Activated CD8-positive, alpha-beta memory T cell treated with anti-CD3 and anti-CD28 coated beads for 4 hours (primary cell): ENCODE measurements around the gene HERC2.

Experiments used
- DNase-seq, 2 donors: peaks; one replicate each; pipeline ENCODE4 v3.0.0-alpha.2; 2020; ENCODE audit warnings: low read depth in 2 of 2

The HERC2 gene

DNA sequence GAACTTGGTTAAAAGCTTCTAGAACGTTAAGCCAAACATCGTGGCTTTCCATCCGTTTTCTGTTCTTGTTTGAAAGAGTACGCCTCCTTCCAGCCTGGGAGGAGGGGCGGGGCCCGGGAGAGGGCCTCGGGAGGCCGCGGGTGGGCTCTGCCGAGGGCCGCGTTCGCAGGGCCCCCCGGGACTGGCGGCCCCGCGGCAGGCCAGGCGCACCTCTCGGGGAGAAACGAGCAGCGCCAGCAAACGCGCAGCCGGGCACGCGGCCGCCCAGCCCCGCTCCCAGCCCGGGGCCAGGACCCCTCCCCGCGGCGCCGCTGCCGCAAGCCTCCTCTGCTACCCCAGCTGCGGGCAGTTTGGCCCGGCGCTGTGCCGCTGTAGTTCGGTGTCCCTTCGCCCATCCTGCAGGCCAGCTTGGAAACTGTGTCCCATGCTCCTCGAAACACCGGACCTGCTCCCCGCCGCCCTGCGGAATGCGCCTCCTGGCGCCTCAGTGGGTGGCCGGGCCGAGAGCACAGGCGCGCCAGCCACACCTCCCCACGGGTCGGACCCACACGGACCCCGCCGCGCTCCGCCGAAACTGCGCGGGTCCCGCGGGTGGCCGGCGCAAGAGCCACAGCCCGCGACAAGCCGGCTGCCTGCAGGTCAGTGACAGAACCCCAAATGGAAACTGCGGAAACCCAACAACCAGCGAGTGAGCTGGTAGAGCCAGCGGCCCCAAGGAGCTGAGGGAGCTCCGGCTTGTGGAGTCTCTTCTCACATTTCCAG is 225.1 kb downstream of the HERC2 start:
- no peak for DNase-seq

DNA sequence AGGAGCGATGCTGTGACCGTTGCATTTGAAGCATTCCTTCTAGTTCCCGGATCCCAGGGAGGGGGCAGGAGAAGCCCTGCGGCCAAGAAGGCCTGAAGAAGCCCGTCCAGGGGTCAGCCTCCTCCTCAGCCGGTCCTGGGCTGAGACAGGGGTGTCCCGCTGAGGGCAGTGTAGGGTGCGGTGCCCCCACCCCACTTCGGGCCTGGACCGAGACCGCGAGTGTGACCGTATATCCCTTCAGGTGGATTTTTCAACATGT is 225.6 kb downstream of the HERC2 start:
- DNase-seq: no peak

DNA sequence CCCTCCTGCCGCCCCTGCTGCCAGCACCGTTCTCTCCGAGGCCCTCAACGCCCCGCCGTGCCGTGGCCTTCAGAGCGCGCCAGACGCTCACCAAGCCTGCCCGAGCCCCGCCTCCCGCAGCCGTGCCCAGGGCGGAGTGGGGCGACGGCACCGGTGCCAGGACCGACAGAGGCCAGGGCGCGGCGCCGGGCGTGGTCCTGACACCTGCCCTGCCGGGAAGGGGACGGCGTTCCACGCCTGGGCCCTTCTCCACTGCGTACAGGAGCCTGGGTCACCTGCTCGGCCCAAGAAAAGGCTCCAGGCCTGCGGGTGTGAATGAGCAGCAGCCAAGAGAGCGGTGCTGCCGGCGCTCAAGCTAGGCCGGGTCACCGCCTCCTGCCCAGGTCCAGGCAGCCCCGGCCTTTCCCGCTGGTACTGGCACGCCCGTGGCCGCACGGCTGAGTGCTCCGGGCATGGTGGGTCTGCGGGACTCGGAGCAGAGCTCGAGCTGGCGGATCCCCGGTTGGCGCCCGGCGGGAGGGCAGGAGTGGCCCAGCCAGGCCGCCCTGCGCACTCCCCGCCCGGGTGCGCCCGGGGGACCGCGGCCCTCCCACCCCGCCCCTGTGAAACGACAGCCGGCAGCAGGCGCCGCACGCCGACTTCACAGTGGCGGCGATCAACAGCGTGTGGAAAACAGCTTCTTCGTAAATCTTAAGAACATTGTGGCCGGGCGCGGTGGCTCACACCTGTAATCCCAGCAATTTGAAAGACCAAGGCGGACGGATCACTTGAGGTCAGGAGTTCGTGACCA is 227.1 kb downstream of the HERC2 start:
- no peak for DNase-seq

- DNase-seq: no peak
Measured at GRCh38 chr15:28093752-28094535, 228.0 kb downstream of the HERC2 start.

DNA sequence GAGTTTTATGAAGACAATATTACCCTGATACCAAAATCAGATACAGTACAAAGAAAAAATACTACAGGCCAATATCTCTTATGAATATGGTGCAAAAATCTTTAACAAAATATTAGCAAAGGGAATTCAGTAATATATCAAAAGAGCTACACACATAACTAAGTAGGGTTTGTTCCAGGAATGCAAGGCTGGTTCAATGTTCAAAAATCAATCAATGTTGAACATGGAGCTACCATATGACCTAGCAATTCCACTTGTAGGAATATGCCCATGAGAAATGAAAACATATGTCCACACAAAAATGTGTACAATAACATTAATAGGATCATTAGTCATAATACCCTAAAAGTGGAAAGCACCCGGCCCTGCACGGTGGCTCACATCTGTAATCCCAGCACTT is 230.7 kb downstream of the HERC2 start:
- DNase-seq: no peak

DNA sequence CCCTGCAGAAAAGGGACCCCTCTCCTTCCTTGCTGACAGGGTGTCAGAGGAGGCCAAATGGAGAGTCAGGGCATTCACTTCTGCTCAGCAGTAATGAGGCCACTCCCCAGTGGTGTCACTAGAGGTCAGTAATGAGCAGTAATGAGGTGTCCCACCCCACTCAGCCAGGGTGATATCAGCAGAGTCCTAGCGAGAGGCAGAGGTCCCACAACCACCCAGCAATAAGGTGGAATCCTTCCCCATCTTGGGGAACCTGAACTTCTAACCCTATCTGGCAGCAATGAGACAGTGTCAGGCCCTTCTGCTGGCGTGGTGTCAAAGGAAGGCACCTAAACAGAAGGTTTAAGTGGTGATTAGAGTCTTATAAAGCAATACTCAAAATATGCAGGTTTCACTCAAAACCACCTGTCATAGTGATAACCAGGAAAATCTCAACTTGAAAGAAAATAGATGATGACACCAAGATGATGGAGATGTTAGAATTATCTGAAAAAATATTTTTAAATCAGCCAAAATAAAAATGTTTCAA is 235.7 kb downstream of the HERC2 start:
- peak in 1 of 2 donors; percentile 44 for DNase-seq

DNA sequence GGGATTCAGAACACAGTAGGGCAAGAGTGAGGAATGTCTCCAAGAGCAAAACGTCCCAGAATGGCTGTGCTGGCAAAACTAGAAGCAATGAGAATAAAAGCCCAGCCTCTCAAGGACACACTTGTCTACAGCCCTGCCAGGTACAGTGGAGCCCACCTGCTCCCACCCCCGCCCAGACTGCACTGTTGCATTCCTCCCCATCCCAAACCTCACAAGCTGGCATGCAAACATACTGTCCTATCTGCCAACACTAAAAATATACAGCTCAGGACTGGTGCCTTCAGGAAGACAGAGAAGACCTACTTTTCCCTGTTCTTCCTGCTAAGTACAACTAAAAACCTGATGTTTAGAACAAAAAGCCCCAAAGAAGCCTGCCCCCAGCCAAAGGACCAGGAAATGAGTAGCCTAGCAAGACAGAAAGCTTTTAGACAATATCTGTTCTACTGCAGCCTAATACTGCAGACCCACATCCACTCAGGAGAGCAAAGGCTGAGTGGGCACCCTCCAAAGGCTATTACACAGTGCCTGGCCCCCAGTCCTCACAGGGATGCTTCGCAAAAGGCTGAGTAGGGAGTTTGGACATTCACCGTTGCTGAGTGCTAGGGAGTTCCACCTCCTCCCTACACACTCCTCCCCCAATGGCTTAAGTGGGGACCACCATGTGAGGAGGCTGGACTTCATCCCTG is 236.3 kb downstream of the HERC2 start:
- DNase-seq: no peak

- DNase-seq: no peak
Measured at GRCh38 chr15:28084547-28084946, 237.4 kb downstream of the HERC2 start.

DNA sequence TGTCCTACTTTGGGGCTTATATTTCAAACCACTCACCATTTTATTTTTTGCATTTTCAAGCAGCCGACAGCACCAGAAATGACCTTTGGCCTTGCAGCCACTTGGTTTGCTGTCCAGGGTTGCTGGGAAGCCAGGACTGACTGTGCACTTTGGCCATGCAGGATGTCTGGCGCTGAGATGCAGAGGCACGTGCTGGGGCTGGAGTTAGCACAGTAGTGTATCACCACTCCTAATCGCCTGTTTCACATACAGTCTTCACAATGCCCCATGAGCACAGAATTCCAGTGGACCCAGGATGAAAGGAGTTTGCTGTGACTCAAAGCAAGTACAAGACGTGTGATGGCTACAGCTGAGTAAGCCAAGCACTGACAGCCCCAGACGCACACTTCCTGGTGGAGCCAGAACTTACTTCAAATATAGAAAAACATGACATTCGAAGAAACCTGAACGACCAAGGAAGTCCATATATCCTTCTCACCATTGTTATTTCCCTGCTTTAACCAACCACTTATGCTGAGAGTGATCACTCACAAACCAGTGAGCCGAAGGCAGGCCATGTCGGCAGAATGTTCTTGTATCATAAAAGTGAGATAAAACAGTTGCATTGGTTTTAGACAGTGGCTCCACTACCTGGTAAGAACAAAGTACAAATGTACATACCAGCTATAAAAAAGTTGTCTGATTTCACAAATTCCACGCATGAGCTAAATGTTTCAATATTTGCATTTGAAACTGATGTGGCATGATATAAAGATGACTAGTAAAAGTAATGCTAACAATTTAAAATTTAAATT is 238.9 kb downstream of the HERC2 start:
- DNase-seq: no peak

GRCh38 chr15:28081594-28081993 is 240.4 kb downstream of the HERC2 start:
- no peak for DNase-seq

GRCh38 chr15:28080386-28080785 is 241.6 kb downstream of the HERC2 start:
- DNase-seq: no peak

- DNase-seq: no peak
Measured at GRCh38 chr15:28079313-28079969, 242.5 kb downstream of the HERC2 start.

DNA sequence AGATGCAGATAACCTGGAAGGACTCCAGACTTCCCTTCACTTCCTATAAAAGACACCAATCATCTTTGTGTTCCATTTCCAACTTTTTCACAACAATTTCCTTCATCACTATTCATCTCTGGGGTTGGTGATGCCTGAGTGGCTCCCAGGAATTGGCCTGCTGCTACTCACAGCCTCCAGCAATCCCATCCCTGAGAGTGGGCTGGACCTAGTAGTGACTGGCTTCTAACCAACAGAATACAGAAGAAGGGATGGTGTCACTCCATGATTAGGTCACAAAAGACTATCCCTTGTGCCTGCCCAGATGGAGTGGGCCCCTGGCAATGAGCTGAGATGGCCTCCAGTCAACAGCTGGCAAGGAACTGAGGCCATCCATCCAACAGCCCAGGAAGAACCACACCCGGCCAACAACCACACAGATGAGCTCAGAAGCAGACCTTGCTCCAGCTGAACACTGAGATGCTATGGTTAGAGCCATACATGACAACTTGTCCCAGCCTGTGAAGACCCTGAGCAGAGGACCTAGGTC is 243.7 kb downstream of the HERC2 start:
- DNase-seq: no peak

DNA sequence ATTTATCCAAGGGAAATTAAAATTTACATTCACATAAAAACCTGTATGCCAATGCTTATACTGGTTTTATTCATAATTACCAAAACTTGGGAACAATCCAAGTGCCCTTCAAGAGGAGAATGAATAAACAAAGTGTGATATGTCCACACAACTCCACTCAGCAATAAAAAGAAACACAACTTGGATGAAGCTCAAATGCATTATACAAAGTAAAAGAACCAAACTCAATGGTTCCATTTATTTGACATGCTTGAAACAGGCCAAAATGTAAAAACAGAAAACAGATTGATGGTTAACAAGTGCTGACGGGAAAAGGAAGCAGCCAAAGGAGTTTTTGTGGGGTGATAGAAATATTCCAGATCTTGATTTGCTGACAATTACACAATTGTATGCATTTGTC is 246.4 kb downstream of the HERC2 start:
- no peak for DNase-seq

- no peak for DNase-seq
Measured at GRCh38 chr15:28068930-28069329, 253.0 kb downstream of the HERC2 start.

DNA sequence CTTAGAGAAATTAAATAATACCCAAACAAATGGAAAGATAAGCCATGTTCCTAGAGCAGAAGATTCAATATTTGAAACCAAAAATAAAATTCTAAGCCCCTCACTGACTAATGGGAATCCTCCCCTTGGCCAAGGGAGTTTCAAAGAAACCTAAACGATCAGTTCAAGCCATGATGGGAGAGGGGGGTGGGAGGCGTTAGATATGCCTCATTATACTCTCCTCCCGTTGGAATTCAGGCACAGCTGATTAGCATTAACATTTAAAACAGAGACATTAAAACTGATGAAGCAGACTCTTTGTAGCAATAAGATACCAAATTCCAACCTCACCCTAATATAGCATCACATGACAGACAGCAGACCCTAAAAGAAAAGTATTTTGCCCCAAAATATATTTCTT is 255.7 kb downstream of the HERC2 start:
- DNase-seq: no peak
